Activated CD8-positive, alpha-beta memory T cell treated with anti-CD3 and anti-CD28 coated beads, Interleukin-2, amount 10 ng/mL, durations not matched to agents 7 days and 5 days (primary cell): ENCODE results near the gene CDC14A. TPM values are rescaled to one million over a fixed set of nuclear protein-coding genes. Genes with fewer than 3 reads are reported as not detected.

Experiments
- ATAC-seq: fragments of 150-1000 bp; cut with Tn5 transposase; one replicate; pipeline ENCODE4 v1.10.0; 2021; ENCODE audit warnings: moderate library complexity
- CTCF ChIA-PET: fragments of 350-600 bp; sonication (Branson Sonifier 250); formaldehyde crosslinking; loops from one replicate; lab custom pipeline; 2021; ENCODE audit warnings: antibody characterized with exemption; lab: Charles Lee
- DNase-seq: peaks from one replicate; pipeline ENCODE4 v3.0.0-alpha.2; 2020
- H3K27ac Mint-ChIP-seq: one replicate; pipeline ENCODE4 v1.8.0; 2021; ENCODE audit warnings: mild to moderate bottlenecking, mixed read lengths
- H3K27me3 Mint-ChIP-seq: one replicate; pipeline ENCODE4 v1.8.0; 2021; ENCODE audit warnings: mixed read lengths
- H3K36me3 Mint-ChIP-seq: one replicate; pipeline ENCODE4 v1.8.0; 2021; ENCODE audit warnings: mild to moderate bottlenecking, mixed read lengths
- H3K4me1 Mint-ChIP-seq: one replicate; pipeline ENCODE4 v1.8.0; 2021; ENCODE audit warnings: mixed read lengths
- H3K4me3 Mint-ChIP-seq: one replicate; pipeline ENCODE4 v1.8.0; 2021; ENCODE audit warnings: mild to moderate bottlenecking, moderate library complexity, mixed read lengths
- H3K9me3 Mint-ChIP-seq: one replicate; pipeline ENCODE4 v1.8.0; 2022; ENCODE audit warnings: low read depth, mixed read lengths
- total RNA-seq, 2 experiments: library from RNA; stranded (reverse); gene quantifications; one replicate each; pipeline ENCODE4 v1.2.3, GENCODE V29; 2021

Gene CDC14A
- total RNA-seq, 2 experiments from 2014 or later: 34.2 to 43.1 TPM

DNA sequence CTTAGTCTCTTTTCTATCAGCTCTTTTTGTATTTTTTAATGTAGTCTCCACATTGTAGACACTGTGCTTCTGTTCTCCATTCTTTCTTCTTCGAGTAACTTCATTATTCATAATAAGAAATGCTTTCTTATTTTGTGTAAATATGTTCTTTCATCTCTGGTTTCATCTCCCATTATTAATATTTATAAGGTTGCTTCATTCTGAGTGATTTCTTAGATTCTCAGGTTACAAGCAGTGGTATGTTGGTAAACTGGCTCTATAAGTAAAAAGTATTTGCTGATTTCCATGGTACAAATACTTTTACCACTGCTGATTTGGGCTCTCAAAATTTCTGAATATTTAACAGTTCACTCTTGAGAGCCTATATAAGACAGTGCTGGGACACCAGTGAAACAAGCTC is 81.3 kb downstream of the CDC14A start:
- CTCF ChIA-PET: interaction anchor here (1.0 to 3.4 kb wide), 5 partner anchors 11 to 81 kb away, joined by 3 to 25 read pairs (median 4); no protein-coding TSS in a partner anchor
- Mint-ChIP-seq H3K36me3 (peaks cover 62% of the 10 kb centered on the region), H3K4me3 (no peak overlapping the region), H3K27me3 (no peaks in the 10 kb centered on the region), H3K9me3 (no peaks in the 10 kb centered on the region), H3K27ac (peak overlapping the region; percentile 51), H3K4me1 (peaks cover 65% of the 10 kb centered on the region)
- DNase-seq (no peak), ATAC-seq (no peak)

DNA sequence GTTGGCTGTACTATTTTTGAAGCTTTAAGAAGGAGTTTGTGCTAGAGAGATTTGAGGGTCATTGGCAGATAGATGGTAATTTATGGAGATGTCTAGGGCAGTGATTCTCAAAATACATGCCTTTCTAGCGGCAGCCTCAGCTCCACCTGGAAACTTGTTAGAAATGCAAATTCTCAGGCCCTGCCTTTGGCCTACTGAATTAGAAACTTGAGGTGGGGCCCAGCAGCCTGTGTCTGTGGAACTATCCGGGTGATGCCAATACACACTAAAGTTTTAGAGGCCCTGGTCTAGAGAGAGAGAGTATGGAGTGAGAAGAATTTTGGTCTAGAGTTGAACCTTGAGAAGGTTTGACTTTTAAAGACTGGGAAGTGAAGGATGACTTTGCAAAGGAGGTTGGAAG is 82.5 kb downstream of the CDC14A start:
- DNase-seq: no peak
- Mint-ChIP-seq H3K27me3 (no peaks in the 10 kb centered on the region), H3K36me3 (peaks cover 62% of the 10 kb centered on the region), H3K27ac (peak overlapping the region; percentile 85), H3K9me3 (no peaks in the 10 kb centered on the region), H3K4me3 (no peak overlapping the region), H3K4me1 (peaks cover 73% of the 10 kb centered on the region)
- ATAC-seq: no peak
- CTCF ChIA-PET: interaction anchor here (1.2 to 3.4 kb wide), 3 partner anchors 12 to 25 kb away, joined by 4 to 25 read pairs (median 5); no protein-coding TSS in a partner anchor

DNA sequence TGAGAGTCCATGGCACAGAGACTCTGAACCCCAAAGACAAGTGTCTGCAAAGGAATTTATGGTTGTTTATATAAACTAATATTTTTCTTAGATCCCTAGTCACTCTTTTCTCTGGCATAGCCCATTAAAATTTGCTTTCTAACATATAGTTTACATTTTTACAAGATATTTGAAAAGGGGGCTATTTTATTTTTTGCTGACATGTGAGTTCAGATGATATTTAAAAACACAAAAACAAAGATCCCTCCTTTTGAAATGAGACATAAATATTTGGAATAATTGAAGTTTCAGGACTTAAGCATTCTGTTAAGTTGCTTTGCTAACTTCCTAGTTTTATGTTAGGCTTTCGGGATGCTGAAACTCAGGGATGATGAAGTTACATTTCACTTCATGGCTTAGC is 86.1 kb downstream of the CDC14A start:
- CTCF ChIA-PET: interaction anchor here (1.3 kb wide), 1 partner anchor 85 kb away, joined by 6 read pairs; the partner anchor contains the start of gene CDC14A
- Mint-ChIP-seq H3K27ac (no peak overlapping the region), H3K4me3 (no peak overlapping the region)

GRCh38 chr1:100438789-100439188 is 86.5 kb downstream of the CDC14A start:
- ATAC-seq (no peak), DNase-seq (no peak)
- no peaks in the 10 kb centered on the region for H3K9me3 Mint-ChIP-seq
- peaks cover 75% of the 10 kb centered on the region for H3K4me1 Mint-ChIP-seq
- no peak overlapping the region for H3K4me3 Mint-ChIP-seq
- CTCF ChIA-PET: interaction anchor here (1.0 to 3.6 kb wide), 3 partner anchors 17 to 86 kb away, joined by 3 to 15 read pairs (median 6); partner anchors contain the start of gene CDC14A
- peak overlapping the region; percentile 92 for H3K27ac Mint-ChIP-seq
- peaks cover 44% of the 10 kb centered on the region for H3K36me3 Mint-ChIP-seq
- no peaks in the 10 kb centered on the region for H3K27me3 Mint-ChIP-seq

More for the DNA sequence above, 86.1 kb downstream of the CDC14A start:
- Mint-ChIP-seq H3K36me3 (peaks cover 43% of the 10 kb centered on the region), H3K9me3 (no peaks in the 10 kb centered on the region), H3K27me3 (no peaks in the 10 kb centered on the region), H3K4me1 (peaks cover 75% of the 10 kb centered on the region)
- DNase-seq (no peak), ATAC-seq (no peak)

- Mint-ChIP-seq H3K27ac (peak overlapping the region; percentile 93), H3K4me3 (peak overlapping the region; percentile 43), H3K36me3 (peaks cover 39% of the 10 kb centered on the region), H3K9me3 (no peaks in the 10 kb centered on the region), H3K27me3 (no peaks in the 10 kb centered on the region), H3K4me1 (peaks cover 73% of the 10 kb centered on the region)
- CTCF ChIA-PET: interaction anchor here (0.9 to 3.6 kb wide), 8 partner anchors 8 to 317 kb away, joined by 3 to 15 read pairs (median 3); no protein-coding TSS in a partner anchor
- peak; percentile 92 for DNase-seq
- ATAC-seq: peak; percentile 83
Measured at GRCh38 chr1:100440075-100440809, 87.9 kb downstream of the CDC14A start.

DNA sequence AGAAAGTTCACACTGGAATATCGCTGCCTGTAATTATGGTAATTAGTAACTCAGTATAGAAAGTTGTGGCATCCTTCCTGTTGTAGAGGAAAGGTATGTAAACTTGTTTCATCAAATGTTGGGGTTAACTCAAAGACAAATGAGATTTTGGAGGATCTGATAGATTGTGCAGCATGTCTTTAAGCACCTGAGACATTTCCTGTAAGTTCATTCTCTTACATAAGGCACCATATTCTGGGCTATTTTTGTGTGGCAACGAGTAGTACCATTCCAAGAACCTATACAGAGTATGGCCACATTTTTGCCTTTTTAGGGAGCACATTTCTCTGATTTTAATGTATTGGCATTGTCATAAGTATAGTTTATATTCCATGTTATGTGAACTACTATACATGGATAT is 88.8 kb downstream of the CDC14A start:
- no peak for DNase-seq
- Mint-ChIP-seq H3K27me3 (no peaks in the 10 kb centered on the region), H3K4me1 (peaks cover 76% of the 10 kb centered on the region), H3K9me3 (no peaks in the 10 kb centered on the region), H3K4me3 (peak overlapping the region; percentile 11), H3K36me3 (peaks cover 36% of the 10 kb centered on the region), H3K27ac (peak overlapping the region; percentile 93)
- no peak for ATAC-seq
- CTCF ChIA-PET: interaction anchor here (0.9 to 3.6 kb wide), 3 partner anchors 11 to 88 kb away, joined by 3 to 15 read pairs (median 3); partner anchors contain the start of gene CDC14A

DNA sequence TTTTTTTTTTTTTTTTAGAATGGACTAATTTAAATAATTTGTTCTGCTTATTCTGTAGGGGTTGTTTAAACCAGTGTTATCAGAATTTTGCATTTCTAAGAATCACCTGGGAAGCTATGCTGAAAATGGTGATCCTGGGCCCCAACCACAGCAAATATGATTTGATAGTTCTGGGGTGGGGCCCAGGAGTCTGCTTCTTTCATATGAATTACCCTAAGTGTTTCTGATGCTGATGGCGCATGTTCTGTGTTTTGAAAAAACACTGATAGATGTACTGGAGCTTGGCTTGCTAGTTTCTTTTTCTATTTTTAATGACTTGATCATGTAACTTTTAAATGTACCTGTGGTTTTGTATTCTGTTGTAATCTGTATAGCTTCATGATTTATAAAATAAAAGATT is 89.3 kb downstream of the CDC14A start:
- DNase-seq: peak; percentile 59
- Mint-ChIP-seq H3K27me3 (no peaks in the 10 kb centered on the region), H3K9me3 (no peaks in the 10 kb centered on the region), H3K36me3 (peaks cover 36% of the 10 kb centered on the region), H3K4me3 (peak overlapping the region; percentile 48), H3K27ac (peak overlapping the region; percentile 93), H3K4me1 (peaks cover 77% of the 10 kb centered on the region)
- peak; percentile 8 for ATAC-seq
- CTCF ChIA-PET: interaction anchor here (0.8 to 3.6 kb wide), 3 partner anchors 9 to 89 kb away, joined by 3 to 15 read pairs (median 3); partner anchors contain the start of gene CDC14A

DNA sequence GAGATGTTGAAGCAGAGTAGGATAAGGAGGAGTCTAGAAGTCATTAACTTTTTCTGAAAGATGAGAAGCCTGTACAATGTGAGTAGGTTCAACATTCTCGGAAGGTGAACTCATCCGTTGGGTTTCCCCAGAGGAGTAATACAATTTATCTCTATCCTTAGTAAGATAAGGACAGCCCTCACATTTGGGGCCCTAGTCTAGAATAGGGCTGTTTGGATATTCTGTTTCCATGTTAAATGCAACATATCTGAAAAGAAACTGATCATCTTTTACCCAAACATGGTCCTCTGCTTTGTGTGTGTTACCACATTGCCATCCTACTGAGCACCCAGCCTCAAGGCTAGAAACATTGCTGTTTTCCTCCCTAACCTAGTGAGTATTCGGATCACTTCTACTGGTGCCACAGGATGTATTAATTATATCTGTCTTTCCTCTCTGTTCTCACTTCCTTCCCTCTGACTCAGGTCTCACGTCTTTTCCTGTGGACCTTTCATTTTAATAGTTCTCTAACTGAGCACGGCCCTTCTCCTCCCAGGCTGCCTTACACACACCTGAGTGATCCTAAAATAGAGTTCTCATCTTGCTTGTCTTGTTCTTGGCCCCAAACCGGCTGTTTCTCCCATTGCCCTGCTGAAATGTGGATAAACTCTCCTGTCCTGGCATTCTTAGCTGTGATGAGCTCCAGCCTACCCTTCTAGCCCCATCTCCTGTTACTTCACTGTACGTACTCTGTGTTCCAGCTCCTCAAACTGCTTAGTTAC is 91.7 kb downstream of the CDC14A start:
- H3K4me1 Mint-ChIP-seq: peaks cover 82% of the 10 kb centered on the region
- no peaks in the 10 kb centered on the region for H3K27me3 Mint-ChIP-seq
- peak overlapping the region; percentile 95 for H3K27ac Mint-ChIP-seq
- H3K4me3 Mint-ChIP-seq: peak overlapping the region; percentile 78
- CTCF ChIA-PET: interaction anchor here (1.2 to 3.0 kb wide), 5 partner anchors 11 to 154 kb away, joined by 3 to 20 read pairs (median 4); partner anchors contain the start of gene CDC14A
- peaks cover 41% of the 10 kb centered on the region for H3K36me3 Mint-ChIP-seq
- H3K9me3 Mint-ChIP-seq: no peaks in the 10 kb centered on the region
- ATAC-seq (peak; percentile 65), DNase-seq (peak; percentile 60)

DNA sequence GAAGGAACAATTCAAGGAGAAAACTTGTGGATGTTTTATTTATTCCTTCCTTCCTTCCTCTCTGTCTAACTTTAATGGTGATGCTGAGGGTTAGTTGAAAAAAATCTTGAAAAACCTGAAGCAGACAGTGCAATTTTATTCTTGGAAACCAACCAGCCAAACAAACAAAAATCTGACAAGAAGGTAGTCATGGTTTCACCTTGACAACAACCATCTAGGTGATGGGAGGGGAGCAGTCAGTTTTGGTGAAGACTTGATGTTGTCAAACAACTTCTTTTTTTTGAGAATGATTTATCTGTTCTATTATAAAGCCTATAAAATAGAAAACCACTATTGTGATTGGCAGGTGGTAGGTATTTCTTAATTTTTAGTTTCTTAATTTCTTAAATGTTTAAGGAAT is 93.3 kb downstream of the CDC14A start:
- no peaks in the 10 kb centered on the region for H3K27me3 Mint-ChIP-seq
- peak; percentile 21 for ATAC-seq
- peaks cover 48% of the 10 kb centered on the region for H3K36me3 Mint-ChIP-seq
- H3K4me3 Mint-ChIP-seq: peak overlapping the region; percentile 46
- CTCF ChIA-PET: interaction anchor here (1.4 to 3.0 kb wide), 3 partner anchors 10 to 156 kb away, joined by 3 to 20 read pairs (median 4); partner anchors contain the start of gene CDC14A
- no peaks in the 10 kb centered on the region for H3K9me3 Mint-ChIP-seq
- DNase-seq: peak; percentile 57
- peak overlapping the region; percentile 95 for H3K27ac Mint-ChIP-seq
- H3K4me1 Mint-ChIP-seq: peaks cover 84% of the 10 kb centered on the region

GRCh38 chr1:100448366-100448765 is 96.1 kb downstream of the CDC14A start:
- ATAC-seq: no peak
- CTCF ChIA-PET: interaction anchor here (0.6 to 1.5 kb wide), 9 partner anchors 8 to 95 kb away, joined by 3 to 5 read pairs (median 3); no protein-coding TSS in a partner anchor
- H3K4me3 Mint-ChIP-seq: peak overlapping the region; percentile 73
- no peaks in the 10 kb centered on the region for H3K9me3 Mint-ChIP-seq
- peaks cover 55% of the 10 kb centered on the region for H3K36me3 Mint-ChIP-seq
- DNase-seq: no peak
- H3K27ac Mint-ChIP-seq: peak overlapping the region; percentile 95
- no peaks in the 10 kb centered on the region for H3K27me3 Mint-ChIP-seq
- peaks cover 91% of the 10 kb centered on the region for H3K4me1 Mint-ChIP-seq

DNA sequence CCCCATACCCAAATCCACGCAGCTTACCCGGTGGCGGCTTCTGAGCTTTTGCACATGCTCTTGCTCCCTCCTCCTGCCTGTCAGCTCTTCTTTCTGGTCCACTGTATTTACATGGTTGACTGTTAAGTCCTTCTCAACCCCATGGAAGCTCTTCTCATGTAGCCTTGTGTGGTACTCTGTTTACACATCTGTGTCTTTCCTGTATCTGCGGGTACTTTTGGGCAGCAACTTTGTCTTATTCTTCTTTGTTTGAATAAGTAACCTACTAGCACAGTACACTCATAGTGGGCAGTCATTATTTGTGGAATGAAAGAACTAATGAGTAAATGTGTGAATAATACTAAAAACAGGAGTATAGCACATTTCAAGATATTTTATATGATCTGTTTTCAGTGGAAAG is 97.2 kb downstream of the CDC14A start:
- Mint-ChIP-seq H3K27me3 (no peaks in the 10 kb centered on the region), H3K27ac (peak overlapping the region; percentile 95), H3K4me1 (peaks cover 90% of the 10 kb centered on the region), H3K9me3 (no peaks in the 10 kb centered on the region), H3K36me3 (peaks cover 52% of the 10 kb centered on the region), H3K4me3 (peak overlapping the region; percentile 73)
- DNase-seq (peak; percentile 55), ATAC-seq (peak; percentile 57)
- CTCF ChIA-PET: interaction anchor here (1.0 to 1.3 kb wide), 3 partner anchors 26 to 95 kb away, joined by 3 to 5 read pairs (median 3); no protein-coding TSS in a partner anchor

DNA sequence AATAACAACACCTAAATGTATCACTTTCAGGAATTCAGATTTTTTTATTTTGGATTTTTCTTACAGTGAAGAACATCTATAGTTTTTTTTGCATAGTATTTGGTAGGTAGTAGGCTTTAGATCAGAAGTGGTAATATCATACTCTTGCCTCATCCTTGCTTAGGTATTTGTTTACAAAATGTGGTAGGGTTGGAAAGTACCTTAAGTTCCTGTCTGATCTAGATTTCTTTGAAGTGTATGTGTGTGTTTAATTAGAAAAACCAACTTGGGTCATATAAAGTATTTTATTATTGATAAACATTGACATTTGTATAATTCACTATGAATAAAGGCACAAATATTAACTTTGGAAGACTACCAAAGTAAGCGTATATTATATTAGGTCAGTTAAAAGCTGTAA is 100.3 kb downstream of the CDC14A start:
- DNase-seq: no peak
- Mint-ChIP-seq H3K27me3 (no peaks in the 10 kb centered on the region), H3K27ac (peak overlapping the region; percentile 95), H3K4me1 (peaks cover 82% of the 10 kb centered on the region), H3K9me3 (no peaks in the 10 kb centered on the region), H3K4me3 (no peak overlapping the region), H3K36me3 (peaks cover 51% of the 10 kb centered on the region)
- CTCF ChIA-PET: interaction anchor here (1.3 to 6.1 kb wide), 3 partner anchors 9 to 416 kb away, joined by 3 to 20 read pairs (median 4); partner anchors contain the start of gene CDC14A
- ATAC-seq: peak; percentile 75
